OCI-LY1 (cell line): ENCODE results near the gene SIX2.

Source experiments
- H2AFZ ChIP-seq: fragments of 200-600 bp; sonication (generic), shearing (Covaris generic); 2 replicates; pipeline ENCODE4 v1.6.0; 2014; ENCODE audit warnings: antibody characterized with exemption, mild to moderate bottlenecking, low read length
- H3F3A ChIP-seq: fragments of 200-600 bp; sonication (generic), shearing (Covaris generic); 2 replicates; pipeline ENCODE4 v1.6.0; 2014; ENCODE audit warnings: mild to moderate bottlenecking, antibody characterized with exemption, low read length, moderate library complexity; ENCODE audit not compliant: insufficient read depth
- H3K27ac ChIP-seq: fragments of 200-600 bp; sonication (generic); 2 replicates; pipeline ENCODE4 v1.5.1; 2014; ENCODE audit warnings: low read length, mixed run types, mild to moderate bottlenecking, low read depth; ENCODE audit not compliant: poor library complexity, severe bottlenecking
- H3K27me3 ChIP-seq: fragments of 200-600 bp; sonication (generic); 2 replicates; pipeline ENCODE4 v1.6.0; 2014; ENCODE audit warnings: antibody characterized with exemption, mild to moderate bottlenecking, low read length, moderate library complexity; ENCODE audit not compliant: insufficient read depth
- H3K36me3 ChIP-seq: fragments of 200-600 bp; sonication (generic); 2 replicates; pipeline ENCODE4 v1.6.1; 2014; ENCODE audit warnings: mild to moderate bottlenecking, antibody characterized with exemption, low read length, moderate library complexity, mixed read lengths; ENCODE audit not compliant: insufficient read depth
- H3K4me1 ChIP-seq: fragments of 200-600 bp; sonication (generic); 2 replicates; pipeline ENCODE4 v1.5.1; 2014; ENCODE audit warnings: mild to moderate bottlenecking, low read length, moderate library complexity; ENCODE audit not compliant: insufficient read depth, severe bottlenecking
- H3K4me2 ChIP-seq: fragments of 200-600 bp; sonication (generic), shearing (Covaris generic); 2 replicates; pipeline ENCODE4 v1.6.1; 2014; ENCODE audit warnings: low read length
- H3K4me3 ChIP-seq: fragments of 200-600 bp; sonication (generic); 2 replicates; pipeline ENCODE4 v1.5.1; 2014; ENCODE audit warnings: low read length, low read depth, mild to moderate bottlenecking, mixed read lengths; ENCODE audit not compliant: poor library complexity, severe bottlenecking
- H3K79me2 ChIP-seq: fragments of 200-600 bp; shearing (Covaris generic); 2 replicates; pipeline ENCODE4 v1.6.1; 2016; ENCODE audit warnings: mixed run types, low read length, mixed read lengths; ENCODE audit not compliant: insufficient read depth
- H3K9ac ChIP-seq: fragments of 200-600 bp; sonication (generic), shearing (Covaris generic); 2 replicates; pipeline ENCODE4 v1.6.1; 2014; ENCODE audit warnings: mild to moderate bottlenecking, low read length, mixed read lengths
- H3K9me2 ChIP-seq: fragments of 200-600 bp; sonication (generic), shearing (Covaris generic); 2 replicates; pipeline ENCODE4 v1.6.1; 2014; ENCODE audit warnings: low read depth, mild to moderate bottlenecking, low read length, mixed read lengths
- H3K9me3 ChIP-seq: fragments of 200-600 bp; shearing (Covaris generic); 2 replicates; pipeline ENCODE4 v1.6.1; 2014; ENCODE audit warnings: low read length, mixed read lengths
- H4K20me1 ChIP-seq: fragments of 200-600 bp; sonication (generic), shearing (Covaris generic); 2 replicates; pipeline ENCODE4 v1.6.0; 2016; ENCODE audit warnings: mild to moderate bottlenecking, low read length; ENCODE audit not compliant: insufficient read depth
- EZH2 ChIP-seq: fragments of 200-600 bp; sonication (generic), shearing (Covaris generic); IDR thresholded peaks from 2 replicates; pipeline ENCODE4 v1.8.0; 2017; ENCODE audit warnings: borderline replicate concordance, mixed run types, mild to moderate bottlenecking, antibody characterized with exemption, low read length, moderate library complexity, mixed read lengths
- TF ChIP-seq, protein P1 (sequence below): fragments of 200-600 bp; sonication (generic), shearing (Covaris generic); IDR thresholded peaks from 2 replicates; pipeline ENCODE4 v1.5.1; 2017; ENCODE audit warnings: mild to moderate bottlenecking, antibody characterized with exemption, low read length, moderate library complexity, mixed read lengths

Gene SIX2

DNA sequence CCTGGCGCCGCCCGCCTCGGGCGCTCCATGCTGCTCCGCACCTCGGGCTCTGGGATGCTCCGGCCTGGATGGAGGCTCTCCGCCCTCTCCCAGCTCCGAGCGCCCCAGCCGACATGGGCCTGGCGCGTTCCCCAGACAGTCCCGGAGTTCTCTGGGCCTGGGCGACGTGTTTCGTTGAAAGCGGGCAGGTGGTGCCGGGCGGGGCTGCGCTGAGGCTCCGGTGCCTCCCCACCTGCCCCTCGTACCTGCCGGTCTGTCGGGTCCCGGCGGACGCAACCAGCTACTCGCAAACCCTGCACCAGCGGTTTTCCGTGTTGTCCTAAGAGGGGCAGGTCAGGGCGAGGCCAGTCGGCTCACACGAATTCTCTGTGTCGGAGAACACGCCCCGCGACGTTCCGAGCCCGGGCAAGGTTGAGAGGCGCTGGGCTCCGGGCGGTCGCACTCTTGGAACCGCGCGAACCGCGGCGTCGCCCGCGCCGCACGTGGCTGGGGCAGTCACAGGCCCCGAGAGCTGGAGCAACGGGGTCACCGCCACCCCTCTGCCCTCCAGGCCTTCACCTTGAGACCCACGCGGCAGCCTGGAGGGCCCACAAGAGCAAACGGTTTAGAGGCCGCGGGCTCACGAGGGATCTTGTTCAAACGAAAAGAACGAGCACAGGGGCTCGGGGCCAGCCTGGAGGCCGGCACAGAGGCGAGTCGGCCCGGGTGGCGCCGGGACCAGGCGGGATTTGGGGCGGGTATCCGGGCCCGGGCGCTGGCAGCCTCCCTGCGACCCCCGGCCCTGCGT lies 4.2 kb upstream of the SIX2 start:
- Histone ChIP-seq H3K27me3 (0 out of 2 replicates have a peak, but pooled peaks cover 11% of the 10 kb centered on the region), H3K9ac (no peak overlapping the region)

DNA sequence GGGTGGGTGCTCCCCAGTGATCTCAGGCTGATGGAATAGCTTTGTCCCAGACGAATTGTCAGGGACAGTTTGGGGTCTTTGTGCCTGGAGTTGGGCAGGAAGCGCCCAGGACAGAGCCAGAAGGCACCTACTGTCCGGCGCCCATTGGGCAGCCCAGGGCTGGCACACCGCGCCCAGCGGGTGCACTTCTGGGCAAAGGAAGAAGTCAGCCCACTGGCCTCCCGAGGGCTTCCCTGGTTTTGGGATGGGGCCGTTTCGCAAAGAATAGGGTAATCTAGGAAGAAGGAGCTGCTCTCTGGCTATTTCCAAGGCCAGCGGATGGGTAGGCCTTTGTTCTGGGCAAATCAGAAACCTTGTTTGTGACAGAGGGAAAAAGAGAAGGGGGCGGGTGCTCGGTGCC lies 3.5 kb upstream of the SIX2 start:
- H3K4me1 ChIP-seq: no peaks in the 10 kb centered on the region

More for the DNA sequence above, 4.2 kb upstream of the SIX2 start:
- H3K36me3 ChIP-seq: no peaks in the 10 kb centered on the region
- TF ChIP-seq EZH2: no peak
- TF ChIP-seq, protein P1, sequence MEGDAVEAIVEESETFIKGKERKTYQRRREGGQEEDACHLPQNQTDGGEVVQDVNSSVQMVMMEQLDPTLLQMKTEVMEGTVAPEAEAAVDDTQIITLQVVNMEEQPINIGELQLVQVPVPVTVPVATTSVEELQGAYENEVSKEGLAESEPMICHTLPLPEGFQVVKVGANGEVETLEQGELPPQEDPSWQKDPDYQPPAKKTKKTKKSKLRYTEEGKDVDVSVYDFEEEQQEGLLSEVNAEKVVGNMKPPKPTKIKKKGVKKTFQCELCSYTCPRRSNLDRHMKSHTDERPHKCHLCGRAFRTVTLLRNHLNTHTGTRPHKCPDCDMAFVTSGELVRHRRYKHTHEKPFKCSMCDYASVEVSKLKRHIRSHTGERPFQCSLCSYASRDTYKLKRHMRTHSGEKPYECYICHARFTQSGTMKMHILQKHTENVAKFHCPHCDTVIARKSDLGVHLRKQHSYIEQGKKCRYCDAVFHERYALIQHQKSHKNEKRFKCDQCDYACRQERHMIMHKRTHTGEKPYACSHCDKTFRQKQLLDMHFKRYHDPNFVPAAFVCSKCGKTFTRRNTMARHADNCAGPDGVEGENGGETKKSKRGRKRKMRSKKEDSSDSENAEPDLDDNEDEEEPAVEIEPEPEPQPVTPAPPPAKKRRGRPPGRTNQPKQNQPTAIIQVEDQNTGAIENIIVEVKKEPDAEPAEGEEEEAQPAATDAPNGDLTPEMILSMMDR: no peak
- no peaks in the 10 kb centered on the region for H3F3A ChIP-seq
- no peaks in the 10 kb centered on the region for H3K4me1 ChIP-seq
- H3K27ac ChIP-seq: no peak overlapping the region
- H3K4me2 ChIP-seq: no peak overlapping the region
- no peaks in the 10 kb centered on the region for H3K79me2 ChIP-seq
- no peak overlapping the region for H2AFZ ChIP-seq
- no peaks in the 10 kb centered on the region for H3K9me2 ChIP-seq
- no peaks in the 10 kb centered on the region for H3K9me3 ChIP-seq
- no peak overlapping the region for H3K4me3 ChIP-seq
- H4K20me1 ChIP-seq: no peaks in the 10 kb centered on the region

DNA sequence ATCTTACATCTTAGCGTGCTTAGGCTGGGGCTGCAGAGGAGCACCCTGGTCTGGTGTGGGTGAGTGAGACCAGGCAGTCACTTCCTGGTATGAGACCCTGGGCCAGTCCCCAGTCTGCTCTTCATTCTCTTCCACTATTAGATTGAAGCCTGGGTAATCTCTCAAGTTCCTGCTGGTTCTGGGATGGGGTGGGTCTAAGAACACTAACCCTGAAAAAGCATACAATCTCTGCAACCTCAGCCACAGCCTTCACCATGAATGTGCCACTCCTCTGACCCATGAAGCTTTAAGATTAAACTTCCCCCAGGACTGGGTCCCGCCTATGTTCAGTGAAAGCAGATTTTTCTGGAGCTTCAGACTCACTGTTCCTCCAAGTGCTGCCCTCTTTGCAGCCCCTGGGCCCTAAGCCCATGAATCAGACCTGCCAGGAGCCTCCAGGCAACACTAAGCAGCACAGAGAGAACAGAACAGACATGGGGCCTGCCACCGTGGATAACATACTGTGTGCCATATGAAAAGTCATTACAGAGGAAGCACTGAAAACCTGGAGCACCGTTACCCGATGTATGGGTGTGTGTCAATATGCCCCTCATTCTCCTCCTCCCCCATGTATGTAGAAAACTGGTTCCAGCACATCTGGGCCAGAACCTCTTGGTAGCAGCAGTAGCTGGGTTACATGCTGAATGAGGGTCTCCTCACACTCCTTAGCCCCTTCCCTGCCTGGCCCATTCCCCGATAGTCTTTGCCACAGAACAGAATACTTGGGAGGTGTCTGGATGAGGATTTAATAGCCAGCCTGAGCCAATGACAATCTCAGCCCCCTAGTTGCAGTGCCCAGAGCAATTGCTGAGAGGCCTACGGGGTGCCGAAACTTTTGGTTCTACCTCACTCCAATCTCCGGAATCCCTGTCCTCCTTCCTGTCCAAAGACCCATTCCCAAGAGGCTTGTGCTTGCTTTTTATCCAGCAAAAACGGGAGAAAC lies 2.7 kb upstream of the SIX2 start:
- TF ChIP-seq, protein P1: no peak
- TF ChIP-seq EZH2: no peak
- Histone ChIP-seq H3F3A (no peaks in the 10 kb centered on the region), H3K79me2 (no peaks in the 10 kb centered on the region), H3K27ac (no peak overlapping the region), H3K4me2 (no peak overlapping the region), H3K36me3 (no peaks in the 10 kb centered on the region), H3K27me3 (0 out of 2 replicates have a peak, but pooled peaks cover 17% of the 10 kb centered on the region), H3K9me2 (no peaks in the 10 kb centered on the region), H2AFZ (no peak overlapping the region), H3K4me1 (no peaks in the 10 kb centered on the region), H3K4me3 (no peak overlapping the region), H4K20me1 (no peaks in the 10 kb centered on the region), H3K9me3 (no peaks in the 10 kb centered on the region), H3K9ac (no peak overlapping the region)

More for the DNA sequence above, 3.5 kb upstream of the SIX2 start:
- Histone ChIP-seq H3K27me3 (0 out of 2 replicates have a peak, but pooled peaks cover 11% of the 10 kb centered on the region), H3K36me3 (no peaks in the 10 kb centered on the region), H3K27ac (no peak overlapping the region), H3K9me3 (no peaks in the 10 kb centered on the region), H3K4me3 (no peak overlapping the region), H3K9ac (no peak overlapping the region), H3K79me2 (no peaks in the 10 kb centered on the region), H4K20me1 (no peaks in the 10 kb centered on the region), H3K9me2 (no peaks in the 10 kb centered on the region), H2AFZ (no peak overlapping the region), H3K4me2 (no peak overlapping the region), H3F3A (no peaks in the 10 kb centered on the region)
- TF ChIP-seq EZH2: no peak
- TF ChIP-seq, protein P1: no peak
